NCI-H2196 treated with DMSO at 0.1 percent for 48 hours (cell line): ENCODE results near the gene ISOC2.

ENCODE experiments used
- DNase-seq: peaks from one replicate; lab custom pipeline; 2025; ENCODE audit not compliant: unreplicated experiment; lab: John Stamatoyannopoulos, UW

ISOC2 gene

GRCh38 chr19:55479451-55480230 lies 18.2 kb upstream of the ISOC2 start:
- no peak for DNase-seq

GRCh38 chr19:55479045-55479444 lies 17.6 kb upstream of the ISOC2 start:
- no peak for DNase-seq

GRCh38 chr19:55478364-55478763 lies 16.9 kb upstream of the ISOC2 start:
- no peak for DNase-seq

GRCh38 chr19:55477905-55478304 lies 16.5 kb upstream of the ISOC2 start:
- no peak for DNase-seq

- DNase-seq = peak; percentile 90
Observed at GRCh38 chr19:55476100-55476775, 14.8 kb upstream of the ISOC2 start, which contains the start of gene ZNF628. ZNF628 (plus strand) TSS chr19:55476617; CDS start chr19:55479911, 3,294 bp downstream.

GRCh38 chr19:55474269-55475265 lies 13.1 kb upstream of the ISOC2 start:
- no peak for DNase-seq

- DNase-seq = no peak
Observed at GRCh38 chr19:55473225-55474012, 12.0 kb upstream of the ISOC2 start.

GRCh38 chr19:55472463-55472862 lies 11.0 kb upstream of the ISOC2 start:
- no peak for DNase-seq

- no peak for DNase-seq
Observed at GRCh38 chr19:55471266-55471665, 9.8 kb upstream of the ISOC2 start.

GRCh38 chr19:55468054-55468393 lies 6.6 kb upstream of the ISOC2 start:
- no peak for DNase-seq

- DNase-seq = no peak
Observed at GRCh38 chr19:55467236-55468053, 6.0 kb upstream of the ISOC2 start.

GRCh38 chr19:55466241-55466614 lies 4.8 kb upstream of the ISOC2 start:
- DNase-seq = no peak

GRCh38 chr19:55465460-55466240 lies 4.2 kb upstream of the ISOC2 start:
- no peak for DNase-seq

GRCh38 chr19:55464662-55465054 lies 3.2 kb upstream of the ISOC2 start, which contains the start of gene C19orf85:
C19orf85 (minus strand) TSS chr19:55464751; CDS start chr19:55464554, 197 bp downstream.
- no peak for DNase-seq

- DNase-seq = no peak
Observed at GRCh38 chr19:55464039-55464661, 2.7 kb upstream of the ISOC2 start.

- no peak for DNase-seq
Observed at GRCh38 chr19:55463583-55464031, 2.2 kb upstream of the ISOC2 start.

GRCh38 chr19:55462722-55463121 lies 1.3 kb upstream of the ISOC2 start:
- no peak for DNase-seq

GRCh38 chr19:55461974-55462626 lies 658 bp upstream of the ISOC2 start:
- no peak for DNase-seq
